HepG2 (cell line): ENCODE data around the gene LGALS7B. TPM values are rescaled to one million over a fixed set of nuclear protein-coding genes. Genes with fewer than 3 reads are reported as not detected.

Source experiments
- ATAC-seq: fragments of 200-7000 bp; cut with Tn5 transposase; 3 replicates; pipeline ENCODE4 v1.9.1; 2020; ENCODE audit warnings: mild to moderate bottlenecking, moderate library complexity
- BruUV-seq: library from RNA; stranded (reverse); fragments of 400-500 nt; replicated peaks from 2 replicates; lab custom pipeline; 2021; lab: Mats Ljungman, UMichigan
- CTCF ChIA-PET: fragments of 300-600 bp; formaldehyde crosslinking; extraction: SDS; loops from one replicate; lab custom pipeline; 2021; ENCODE audit warnings: low total read pairs, inconsistent platforms, low intra/inter-chr PET ratio; lab: Yijun Ruan, JAX
- POLR2A ChIA-PET: fragments of 350-600 bp; sonication (Branson Sonifier 250); formaldehyde crosslinking; loops from one replicate; lab custom pipeline; 2020; ENCODE audit warnings: antibody characterized with exemption, inconsistent platforms; lab: Yijun Ruan, JAX
- DNase-seq: peaks from one replicate; pipeline ENCODE4 v3.0.0-alpha.2; 2015; ENCODE audit warnings: low spot score
- FAIRE-seq: peaks from 3 replicates; lab custom pipeline; 2011; peaks lifted over from hg19 to GRCh38; lab: Jason Lieb, UNC
- H2AFZ ChIP-seq: one replicate; pipeline ENCODE4 v1.6.1; 2011; ENCODE audit warnings: low read length, inconsistent platforms
- H3K27ac ChIP-seq: fragments of 300-600 bp; 3 replicates; pipeline ENCODE4 v1.8.0; 2011; ENCODE audit warnings: mixed run types, mild to moderate bottlenecking, mixed read lengths, low read length, inconsistent platforms; ENCODE audit not compliant: insufficient read depth; ENCODE audit errors: extremely low read length
- H3K27me3 ChIP-seq, 2 experiments: fragments of 200-600 bp in 1 of 2; 2 replicates in 1 of 2; 3 replicates in 1 of 2; pipeline versions ENCODE4 v1.6.0 to v1.8.0; 2011; ENCODE audit warnings: low read length in 2 of 2, mild to moderate bottlenecking in 2 of 2, moderate library complexity in 2 of 2, inconsistent platforms in 1 of 2; ENCODE audit not compliant: insufficient read depth in 2 of 2, control insufficient read depth in 1 of 2
- H3K36me3 ChIP-seq, 2 experiments: fragments of 200-600 bp in 1 of 2; replicated peaks in 1 of 2; 2 replicates in 1 of 2; 3 replicates in 1 of 2; pipeline versions ENCODE4 v1.5.1 to v1.8.0; 2011; ENCODE audit warnings: low read length in 2 of 2, inconsistent platforms in 1 of 2; ENCODE audit not compliant: insufficient read depth in 2 of 2, control insufficient read depth in 1 of 2
- H3K4me1 ChIP-seq: 2 replicates; pipeline ENCODE4 v1.5.1; 2012; ENCODE audit warnings: low read length, inconsistent platforms; ENCODE audit not compliant: insufficient read depth
- H3K4me2 ChIP-seq: 2 replicates; pipeline ENCODE4 v1.6.0; 2011; ENCODE audit warnings: low read depth, low read length, inconsistent platforms
- H3K4me3 ChIP-seq, 3 experiments: fragments of 200-600 bp in 1 of 3; sonication (generic), shearing (Covaris generic) in 1 of 3; replicated peaks in 1 of 3; 2 replicates each; pipeline ENCODE4 v1.5.1; 2011 to 2016; ENCODE audit warnings: low read length in 3 of 3, inconsistent platforms in 2 of 3, low read depth in 2 of 3, mild to moderate bottlenecking in 2 of 3, control low read depth in 1 of 3, mixed read lengths in 1 of 3; ENCODE audit not compliant: insufficient read depth in 1 of 3
- H3K79me2 ChIP-seq: one replicate; pipeline ENCODE4 v1.6.1; 2011; ENCODE audit warnings: low read length, inconsistent platforms; ENCODE audit not compliant: insufficient read depth
- H3K9ac ChIP-seq: 2 replicates; pipeline ENCODE4 v1.6.0; 2011; ENCODE audit warnings: mild to moderate bottlenecking, low read depth, low read length, inconsistent platforms; ENCODE audit not compliant: insufficient read depth
- H3K9me3 ChIP-seq: 2 replicates; pipeline ENCODE4 v1.5.1; 2012; ENCODE audit warnings: mild to moderate bottlenecking, low read length
- H4K20me1 ChIP-seq: 2 replicates; pipeline ENCODE4 v1.6.0; 2011; ENCODE audit warnings: inconsistent platforms, mild to moderate bottlenecking, low read length, moderate library complexity; ENCODE audit not compliant: insufficient read depth
- EP300 ChIP-seq, 3 experiments: sonication (generic) in 1 of 3; formaldehyde crosslinking in 1 of 3; IDR thresholded peaks; 2 replicates each; pipeline versions ENCODE4 v1.5.1 to v1.6.1; 2011 to 2020; ENCODE audit warnings: low read depth in 2 of 3, low read length in 2 of 3, borderline replicate concordance in 1 of 3, improper control_type of control experiment in 1 of 3, mild to moderate bottlenecking in 1 of 3, missing genetic modification reagents in 1 of 3, moderate library complexity in 1 of 3
- FOXP1 ChIP-seq, 2 experiments: fragments of 450-650 bp in 1 of 2; IDR thresholded peaks; 2 replicates each; pipeline ENCODE4 v1.6.1; 2017 to 2018; ENCODE audit warnings: antibody characterized with exemption in 1 of 2
- GPBP1L1 ChIP-seq: sonication (generic); formaldehyde crosslinking; IDR thresholded peaks from 2 replicates; pipeline ENCODE4 v1.5.0; 2020; ENCODE audit warnings: mild to moderate bottlenecking, missing genetic modification reagents
- IRX3 ChIP-seq: sonication (generic); formaldehyde crosslinking; IDR thresholded peaks from 2 replicates; pipeline ENCODE4 v1.8.1; 2023; ENCODE audit warnings: mild to moderate bottlenecking, low read depth, missing genetic modification reagents, borderline replicate concordance
- MEIS1 ChIP-seq: sonication (generic); formaldehyde crosslinking; IDR thresholded peaks from 2 replicates; pipeline ENCODE4 v1.9.0; 2021; ENCODE audit warnings: mild to moderate bottlenecking, missing genetic modification reagents, moderate library complexity, borderline replicate concordance
- SKIL ChIP-seq: sonication (generic); formaldehyde crosslinking; IDR thresholded peaks from 2 replicates; pipeline ENCODE4 v1.8.0; 2022; ENCODE audit warnings: missing genetic modification reagents, mild to moderate bottlenecking, moderate library complexity, borderline replicate concordance
- SMC3 ChIP-seq: IDR thresholded peaks from 2 replicates; pipeline ENCODE4 v1.6.1; 2011; ENCODE audit warnings: low read length, improper control_type of control experiment
- SP1 ChIP-seq, 2 experiments: fragments of 450-650 bp in 1 of 2; sonication (generic) in 1 of 2; formaldehyde crosslinking in 1 of 2; IDR thresholded peaks; 2 replicates each; pipeline versions ENCODE4 v1.4.0 to v1.6.1; 2016 to 2020; ENCODE audit warnings: missing genetic modification reagents in 1 of 2
- SP140L ChIP-seq: sonication (generic); formaldehyde crosslinking; IDR thresholded peaks from 2 replicates; pipeline ENCODE4 v1.4.0; 2020; ENCODE audit warnings: missing genetic modification reagents, borderline replicate concordance
- TEF ChIP-seq: sonication (generic); formaldehyde crosslinking; IDR thresholded peaks from 2 replicates; pipeline ENCODE4 v1.5.0; 2020; ENCODE audit warnings: missing genetic modification reagents
- THRA ChIP-seq: sonication (generic); formaldehyde crosslinking; IDR thresholded peaks from 2 replicates; pipeline ENCODE4 v1.4.0; 2020; ENCODE audit warnings: missing genetic modification reagents, borderline replicate concordance
- YY1 ChIP-seq: IDR thresholded peaks from 2 replicates; pipeline ENCODE4 v1.6.1; 2011; ENCODE audit warnings: low read length, low read depth, moderate library complexity, mild to moderate bottlenecking; ENCODE audit not compliant: insufficient read depth, insufficient replicate concordance
- ZBTB7B ChIP-seq: sonication (generic); formaldehyde crosslinking; IDR thresholded peaks from 2 replicates; pipeline ENCODE4 v1.4.0; 2020; ENCODE audit warnings: missing genetic modification reagents
- ZNF292 ChIP-seq: sonication (generic); formaldehyde crosslinking; IDR thresholded peaks from 2 replicates; pipeline ENCODE4 v1.8.1; 2022; ENCODE audit warnings: mild to moderate bottlenecking, low read depth, missing genetic modification reagents, borderline replicate concordance
- ZNF335 ChIP-seq: sonication (generic); formaldehyde crosslinking; IDR thresholded peaks from 2 replicates; pipeline ENCODE4 v1.4.0; 2020; ENCODE audit warnings: missing genetic modification reagents
- ZNF772 ChIP-seq: sonication (generic); formaldehyde crosslinking; IDR thresholded peaks from 2 replicates; pipeline ENCODE4 v1.5.0; 2020; ENCODE audit warnings: mild to moderate bottlenecking, missing genetic modification reagents
- ZNF891 ChIP-seq: sonication (generic); formaldehyde crosslinking; IDR thresholded peaks from 2 replicates; pipeline ENCODE4 v1.5.0; 2020; ENCODE audit warnings: mild to moderate bottlenecking, missing genetic modification reagents
- WGBS: methylation state at CpG from one replicate; pipeline ENCODE4 v1.1.6; 2017; ENCODE audit warnings: low lambda C conversion rate; 5-methylcytosine and 5-hydroxymethylcytosine counted together
- in situ Hi-C: cut with HindIII; loops from 2 replicates; pipeline ENCODE4 v1.10.0; 2017; ENCODE audit warnings: low pct_unique_long_range_greater_than_20kb; ENCODE audit not compliant: extremely low pct_ligation_motif_present
- intact Hi-C: fragments of 100-400 bp; cut with micrococcal nuclease; formaldehyde crosslinking; loops from one replicate; pipeline ENCODE4 v1.10.0; 2022; ENCODE audit not compliant: unreplicated experiment
- polyA plus RNA-seq, 8 experiments: library from polyadenylated mRNA; depleted of rRNA in 3 of 8; stranded (reverse) in 7 of 8; unstranded in 1 of 8; fragments of >200 nt; fragmentation: Illumina TruSeq in 4 of 8; extraction: Trizol in 4 of 8; gene quantifications; 2 replicates each; pipeline versions ENCODE4 v1.2.1 to v1.2.3, GENCODE V29; 2011 to 2016; ENCODE audit warnings: low read depth in 4 of 8, missing spikeins in 1 of 8, mixed read lengths in 1 of 8; ENCODE audit not compliant: insufficient read depth in 1 of 8
- total RNA-seq, 5 experiments: library from RNA; depleted of rRNA; stranded (reverse); fragments of >200 nt; fragmentation: Illumina TruSeq; extraction: Trizol; gene quantifications; 2 replicates each; pipeline ENCODE4 v1.2.3, GENCODE V29; 2016; ENCODE audit warnings: low read depth in 1 of 5

Gene LGALS7B
- total and polyA plus RNA-seq, 2 of the 13 experiments (the other 11 are each of a cell fraction or from before 2014, with no cell fraction given) = 1.7 to 2.1 TPM

GRCh38 chr19:38819231-38819920 is 30.4 kb downstream of the LGALS7B start:
- in situ Hi-C loops = no loop called here
- POLR2A ChIA-PET = interaction anchor here (0.6 to 4.9 kb wide), 14 partner anchors 9 to 136 kb away, joined by 3 to 77 read pairs (median 6); partner anchors contain the start of genes ECH1 and RINL
- FAIRE-seq (peak; percentile 80), ATAC-seq (peak; percentile 26), DNase-seq (peak; percentile 56)
- intact Hi-C loops = no loop called here
- CTCF ChIA-PET = no interaction called here
- H3K4me3 ChIP-seq = no peak overlapping the region
- peaks cover 29% of the 10 kb centered on the region for H3K4me1 ChIP-seq
- H3K79me2 ChIP-seq = no peaks in the 10 kb centered on the region
- no peaks in the 10 kb centered on the region for H3K9me3 ChIP-seq
- H3K27me3 ChIP-seq = no peaks in the 10 kb centered on the region
- no peak overlapping the region for H3K9ac ChIP-seq
- no peak overlapping the region for H2AFZ ChIP-seq
- 69% methylated on average over 13 of the region's 13 CpGs for WGBS
- no TSS peak for BruUV-seq
- H3K27ac ChIP-seq = peak overlapping the region; percentile 68
- H3K4me2 ChIP-seq = peak overlapping the region; percentile 58
- H4K20me1 ChIP-seq = no peaks in the 10 kb centered on the region
- peaks cover 13 to 32% of the 10 kb centered on the region in 2 experiments; a peak in 4 of 5 replicates for H3K36me3 ChIP-seq
- no peak for TF ChIP-seq MEIS1 (CRISPR knock-in tag)
- TF ChIP-seq TEF (CRISPR knock-in tag) = no peak
- TF ChIP-seq SP1 (IDR thresholded peaks at IDR 0.05) = no peak
- TF ChIP-seq SP1 (CRISPR knock-in tag; IDR thresholded peaks at IDR 0.05) = no peak
- TF ChIP-seq THRA (CRISPR knock-in tag) = peak; percentile 83; the same call in 1 of the 2 replicates
- no peak for TF ChIP-seq IRX3 (CRISPR knock-in tag)
- TF ChIP-seq FOXP1 (IDR thresholded peaks at IDR 0.05) = no peak
- no peak for TF ChIP-seq FOXP1 (CRISPR knock-in tag; IDR thresholded peaks at IDR 0.05)
- TF ChIP-seq ZNF292 (CRISPR knock-in tag) = no peak
- TF ChIP-seq YY1 = peak; percentile 23
- TF ChIP-seq GPBP1L1 (CRISPR knock-in tag) = no peak
- no peak for TF ChIP-seq SMC3
- no peak for TF ChIP-seq ZNF891
- TF ChIP-seq EP300 (IDR thresholded peaks at IDR 0.05; ENCODE audit: low read depth in 2 of 2, low read length in 2 of 2) = peak in 1 of 2 experiments; percentile 60; a peak in 1 of 4 replicates
- peak; percentile 33; the same call in 1 of the 2 replicates for TF ChIP-seq EP300 (CRISPR knock-in tag; IDR thresholded peaks at IDR 0.05; ENCODE audit: borderline replicate concordance)
- TF ChIP-seq ZNF335 (CRISPR knock-in tag) = no peak
- no peak for TF ChIP-seq ZNF772
- TF ChIP-seq ZBTB7B (CRISPR knock-in tag) = peak; percentile 63; the same call in 1 of the 2 replicates
- TF ChIP-seq SKIL (CRISPR knock-in tag) = no peak
- no peak for TF ChIP-seq SP140L (CRISPR knock-in tag)
